OCI-LY7 (cell line): ENCODE data around the gene ZNF652. TPM values are rescaled to one million over a fixed set of nuclear protein-coding genes. Genes with fewer than 3 reads are reported as not detected.

ENCODE experiments used
- BruUV-seq: library from RNA; stranded (reverse); fragments of 400-500 nt; replicated peaks from 2 replicates; lab custom pipeline; 2021; lab: Mats Ljungman, UMichigan
- CTCF ChIA-PET: fragments of 300-600 bp; sonication (Branson Sonifier 250); formaldehyde crosslinking; loops from one replicate; lab custom pipeline; 2022; ENCODE audit warnings: antibody characterized with exemption; ENCODE audit not compliant: unreplicated experiment; lab: Charles Lee
- POLR2A ChIA-PET: fragments of 300-600 bp; sonication (Branson Sonifier 250); formaldehyde crosslinking; loops from one replicate; lab custom pipeline; 2022; ENCODE audit warnings: antibody characterized with exemption; lab: Charles Lee
- DNase-seq: peaks from one replicate; pipeline ENCODE4 v3.0.0-alpha.2; 2015; ENCODE audit warnings: low spot score
- H2AFZ ChIP-seq: fragments of 200-600 bp; sonication (generic), shearing (Covaris generic); 2 replicates; pipeline ENCODE4 v1.6.1; 2014; ENCODE audit warnings: mild to moderate bottlenecking, antibody characterized with exemption, low read length, moderate library complexity
- H3K27ac ChIP-seq: fragments of 200-600 bp; sonication (generic); 2 replicates; pipeline ENCODE4 v1.5.1; 2014; ENCODE audit warnings: mixed run types, low read depth, mild to moderate bottlenecking, moderate library complexity, low read length, inconsistent platforms; ENCODE audit not compliant: poor library complexity, severe bottlenecking
- H3K36me3 ChIP-seq: fragments of 200-600 bp; sonication (generic); 2 replicates; pipeline ENCODE4 v1.6.1; 2014; ENCODE audit warnings: mild to moderate bottlenecking, antibody characterized with exemption, low read length, moderate library complexity, mixed read lengths; ENCODE audit not compliant: insufficient read depth
- H3K4me1 ChIP-seq: fragments of 200-600 bp; sonication (generic); 2 replicates; pipeline ENCODE4 v1.5.1; 2014; ENCODE audit warnings: mild to moderate bottlenecking, low read length; ENCODE audit not compliant: insufficient read depth, poor library complexity, severe bottlenecking
- H3K4me2 ChIP-seq: fragments of 200-600 bp; sonication (generic); 2 replicates; pipeline ENCODE4 v1.6.1; 2014; ENCODE audit warnings: mild to moderate bottlenecking, low read length
- H3K4me3 ChIP-seq: fragments of 200-600 bp; sonication (generic); 2 replicates; pipeline ENCODE4 v1.5.1; 2014; ENCODE audit warnings: mild to moderate bottlenecking, low read depth, low read length; ENCODE audit not compliant: poor library complexity, severe bottlenecking
- H3K79me2 ChIP-seq: fragments of 200-600 bp; sonication (generic); 2 replicates; pipeline ENCODE4 v1.6.1; 2016; ENCODE audit warnings: low read depth, mild to moderate bottlenecking, low read length, moderate library complexity, mixed read lengths; ENCODE audit not compliant: insufficient read depth
- H3K9me2 ChIP-seq: fragments of 200-600 bp; sonication (generic); 2 replicates; pipeline ENCODE4 v1.6.1; 2016; ENCODE audit warnings: mild to moderate bottlenecking, low read length, mixed read lengths; ENCODE audit not compliant: insufficient read depth
- H3K9me3 ChIP-seq: fragments of 200-600 bp; sonication (generic); 2 replicates; pipeline ENCODE4 v1.6.1; 2014; ENCODE audit warnings: mild to moderate bottlenecking, mixed run types, low read length, mixed read lengths
- H4K20me1 ChIP-seq: fragments of 200-600 bp; sonication (generic); 2 replicates; pipeline ENCODE4 v1.6.1; 2014; ENCODE audit warnings: mild to moderate bottlenecking, antibody characterized with exemption, low read length, moderate library complexity, mixed read lengths; ENCODE audit not compliant: insufficient read depth
- EZH2phosphoT487 ChIP-seq: fragments of 200-600 bp; sonication (generic); IDR thresholded peaks from 2 replicates; pipeline ENCODE4 v1.6.1; 2018; ENCODE audit warnings: low read depth, borderline replicate concordance, mild to moderate bottlenecking, mixed run types, antibody characterized with exemption, low read length, moderate library complexity, mixed read lengths
- intact Hi-C: fragments of 100-400 bp; cut with micrococcal nuclease; formaldehyde crosslinking; loops from one replicate; pipeline ENCODE4 v1.10.0; 2022; ENCODE audit not compliant: unreplicated experiment
- total RNA-seq, 2 experiments: library from RNA; depleted of rRNA in 1 of 2; stranded (reverse); fragments of >200 nt in 1 of 2; shearing (Covaris generic) in 1 of 2; gene quantifications; 2 replicates each; pipeline ENCODE4 v1.2.3, GENCODE V29; 2014 to 2022
- TF ChIP-seq, protein P1 (sequence below): fragments of 200-600 bp; sonication (generic); conservative IDR thresholded peaks from 2 replicates; pipeline ENCODE4 v1.5.1; 2014; ENCODE audit warnings: mild to moderate bottlenecking, antibody characterized with exemption, low read length, moderate library complexity, mixed read lengths

ZNF652 gene
- total RNA-seq, 2 experiments from 2014 or later, result 36.8 to 69.7 TPM

GRCh38 chr17:49258394-49258793 lies 103.7 kb downstream of the ZNF652 start:
- Histone ChIP-seq H3K4me3 (no peak overlapping the region), H2AFZ (no peak overlapping the region), H3K4me2 (no peak overlapping the region), H3K27ac (no peak overlapping the region), H3K79me2 (no peaks in the 10 kb centered on the region), H4K20me1 (no peaks in the 10 kb centered on the region), H3K4me1 (no peaks in the 10 kb centered on the region), H3K9me2 (no peaks in the 10 kb centered on the region), H3K9me3 (no peaks in the 10 kb centered on the region), H3K36me3 (no peaks in the 10 kb centered on the region)
- ChIA-PET CTCF (no interaction called here), POLR2A (no interaction called here)
- intact Hi-C loops, result no loop called here
- no peak for DNase-seq
- BruUV-seq, result no TSS peak
- TF ChIP-seq, protein P1, sequence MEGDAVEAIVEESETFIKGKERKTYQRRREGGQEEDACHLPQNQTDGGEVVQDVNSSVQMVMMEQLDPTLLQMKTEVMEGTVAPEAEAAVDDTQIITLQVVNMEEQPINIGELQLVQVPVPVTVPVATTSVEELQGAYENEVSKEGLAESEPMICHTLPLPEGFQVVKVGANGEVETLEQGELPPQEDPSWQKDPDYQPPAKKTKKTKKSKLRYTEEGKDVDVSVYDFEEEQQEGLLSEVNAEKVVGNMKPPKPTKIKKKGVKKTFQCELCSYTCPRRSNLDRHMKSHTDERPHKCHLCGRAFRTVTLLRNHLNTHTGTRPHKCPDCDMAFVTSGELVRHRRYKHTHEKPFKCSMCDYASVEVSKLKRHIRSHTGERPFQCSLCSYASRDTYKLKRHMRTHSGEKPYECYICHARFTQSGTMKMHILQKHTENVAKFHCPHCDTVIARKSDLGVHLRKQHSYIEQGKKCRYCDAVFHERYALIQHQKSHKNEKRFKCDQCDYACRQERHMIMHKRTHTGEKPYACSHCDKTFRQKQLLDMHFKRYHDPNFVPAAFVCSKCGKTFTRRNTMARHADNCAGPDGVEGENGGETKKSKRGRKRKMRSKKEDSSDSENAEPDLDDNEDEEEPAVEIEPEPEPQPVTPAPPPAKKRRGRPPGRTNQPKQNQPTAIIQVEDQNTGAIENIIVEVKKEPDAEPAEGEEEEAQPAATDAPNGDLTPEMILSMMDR, result no peak
- no peak for TF ChIP-seq EZH2phosphoT487

DNA sequence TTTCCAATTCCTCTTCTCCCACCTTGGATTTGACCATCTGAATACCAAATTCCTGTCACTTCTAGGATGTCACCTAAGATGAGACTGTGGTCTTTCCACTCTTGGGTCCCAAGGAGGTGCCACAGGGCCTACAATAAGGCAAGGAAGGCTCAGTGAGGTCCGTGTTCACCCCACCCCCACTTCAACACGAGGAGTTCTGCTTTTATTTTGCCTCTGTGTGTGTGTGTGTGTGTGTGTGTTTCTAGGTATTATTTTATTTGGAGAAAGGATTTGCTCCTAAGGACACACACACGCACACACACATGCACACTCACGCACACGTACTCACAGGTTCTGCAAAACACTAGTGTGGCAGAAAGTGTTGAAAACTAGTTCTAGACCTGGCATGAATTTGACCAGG lies 106.9 kb downstream of the ZNF652 start:
- no peak for TF ChIP-seq EZH2phosphoT487
- TF ChIP-seq, protein P1, result no peak
- Histone ChIP-seq H3K9me3 (no peaks in the 10 kb centered on the region), H3K4me1 (no peaks in the 10 kb centered on the region), H3K4me2 (no peak overlapping the region), H3K36me3 (no peaks in the 10 kb centered on the region), H3K27ac (no peak overlapping the region), H3K9me2 (no peaks in the 10 kb centered on the region), H2AFZ (no peak overlapping the region), H3K4me3 (no peak overlapping the region), H3K79me2 (no peaks in the 10 kb centered on the region), H4K20me1 (no peaks in the 10 kb centered on the region)
- DNase-seq, result no peak
- no TSS peak for BruUV-seq
- intact Hi-C loops, result no loop called here
- ChIA-PET CTCF (no interaction called here), POLR2A (no interaction called here)

- Histone ChIP-seq H3K4me3 (no peak overlapping the region), H3K9me2 (no peaks in the 10 kb centered on the region), H3K27ac (no peak overlapping the region), H3K4me1 (no peaks in the 10 kb centered on the region), H2AFZ (no peak overlapping the region), H3K4me2 (no peak overlapping the region), H3K79me2 (no peaks in the 10 kb centered on the region), H4K20me1 (no peaks in the 10 kb centered on the region), H3K36me3 (no peaks in the 10 kb centered on the region), H3K9me3 (no peaks in the 10 kb centered on the region)
- POLR2A ChIA-PET, result no interaction called here
- DNase-seq, result no peak
- intact Hi-C loops, result no loop called here
- CTCF ChIA-PET, result interaction anchor here (0.7 kb wide), 1 partner anchor 11 kb away, joined by 3 read pairs; no protein-coding TSS in a partner anchor
- no peak for TF ChIP-seq EZH2phosphoT487
- TF ChIP-seq, protein P1, result peak; percentile 49
- BruUV-seq, result no TSS peak
Measured at GRCh38 chr17:49254066-49254465, 108.0 kb downstream of the ZNF652 start.
